ENCODE data around the gene PRKCD. TPM values are rescaled to one million over a fixed set of nuclear protein-coding genes. Genes with fewer than 3 reads are reported as not detected.

PRKCD gene
- total and polyA plus RNA-seq, 11 donors, result 5.3 to 44.5 (median 11.6) TPM

GRCh38 chr3:53186726-53187125 lies 25.7 kb downstream of the PRKCD start:
- intact Hi-C loops (cut with DNase I), result no loop called here
- Histone ChIP-seq H3K36me3 (peaks cover 0 to 98% (median 55%) of the 10 kb centered on the region in 9 donors), H3K9me3 (no peaks in the 10 kb centered on the region), H3K4me3 (no peak overlapping the region), H3K27me3 (no peaks in the 10 kb centered on the region), H3K4me1 (no peaks in the 10 kb centered on the region), H3K27ac (no peak overlapping the region)
- no peak for TF ChIP-seq CTCF (IDR thresholded peaks at IDR 0.05)
- TF ChIP-seq POLR2A (IDR thresholded peaks at IDR 0.05), result no peak
- no peak for DNase-seq
- 93 to 97% (median 95%) methylated on average over 9 of the region's 9 CpGs for WGBS, 4 donors
- ATAC-seq, result no peak

GRCh38 chr3:53187430-53187829 lies 26.4 kb downstream of the PRKCD start:
- 83 to 93% (median 92%) methylated on average over 4 of the region's 4 CpGs for WGBS, 4 donors

GRCh38 chr3:53188136-53188685 lies 27.2 kb downstream of the PRKCD start:
- intact Hi-C loops (cut with DNase I), result no loop called here
- Histone ChIP-seq H3K27me3 (no peaks in the 10 kb centered on the region), H3K4me3 (no peak overlapping the region), H3K4me1 (peaks cover 0 to 12% (median under 1%) of the 10 kb centered on the region in 12 donors), H3K27ac (no peak overlapping the region), H3K36me3 (peaks cover 0 to 98% (median 55%) of the 10 kb centered on the region in 9 donors), H3K9me3 (no peaks in the 10 kb centered on the region)
- no peak for DNase-seq
- WGBS, 4 donors, result 88 to 93% (median 92%) methylated on average over 5 of the region's 5 CpGs
- TF ChIP-seq CTCF (IDR thresholded peaks at IDR 0.05), result no peak
- TF ChIP-seq POLR2A (IDR thresholded peaks at IDR 0.05), result no peak
- no peak for ATAC-seq

More at GRCh38 chr3:53187430-53187829, 26.4 kb downstream of the PRKCD start:
- TF ChIP-seq CTCF (IDR thresholded peaks at IDR 0.05), result no peak
- no peak for TF ChIP-seq POLR2A (IDR thresholded peaks at IDR 0.05)
- no peak overlapping the region for H3K27ac ChIP-seq
- ATAC-seq (no peak), DNase-seq (no peak)
- peaks cover 0 to 98% (median 60%) of the 10 kb centered on the region in 9 donors for H3K36me3 ChIP-seq
- no peaks in the 10 kb centered on the region for H3K27me3 ChIP-seq
- intact Hi-C loops (cut with DNase I), result no loop called here
- peaks cover 0 to 4% (median 0%) of the 10 kb centered on the region in 12 donors for H3K4me1 ChIP-seq
- no peak overlapping the region for H3K4me3 ChIP-seq
- no peaks in the 10 kb centered on the region for H3K9me3 ChIP-seq

GRCh38 chr3:53188720-53189119 lies 27.7 kb downstream of the PRKCD start:
- H3K4me3 ChIP-seq, result no peak overlapping the region
- 96 to 99% (median 97%) methylated on average over 9 to 13 of the region's 13 CpGs for WGBS, 4 donors
- H3K4me1 ChIP-seq, result peaks cover 0 to 17% (median 5%) of the 10 kb centered on the region in 12 donors
- DNase-seq (peak in 1 of 5 donors; percentile 33), ATAC-seq (no peak)
- intact Hi-C loops (cut with DNase I), result no loop called here
- H3K27me3 ChIP-seq, result no peaks in the 10 kb centered on the region
- H3K36me3 ChIP-seq, result peaks cover 0 to 98% (median 50%) of the 10 kb centered on the region in 9 donors
- no peaks in the 10 kb centered on the region for H3K9me3 ChIP-seq
- no peak for TF ChIP-seq POLR2A (IDR thresholded peaks at IDR 0.05)
- TF ChIP-seq CTCF (IDR thresholded peaks at IDR 0.05), result no peak
- H3K27ac ChIP-seq, result no peak overlapping the region
